HUES48 (cell line): ENCODE results near the gene TAF1L.
"Not testable (repeated sequence)": the region's sequence is repeated elsewhere in the genome, so short reads cannot be mapped to it uniquely, and the experiment has no call there.

ENCODE experiments used
- H3K27ac ChIP-seq: one replicate; pipeline ENCODE4 v1.7.0; 2013; ENCODE audit warnings: low read depth, low read length, inconsistent platforms
- H3K27me3 ChIP-seq: 2 replicates; pipeline ENCODE4 v1.6.1; 2013; ENCODE audit warnings: mild to moderate bottlenecking, low read length; ENCODE audit not compliant: control insufficient read depth, insufficient read depth
- H3K36me3 ChIP-seq: 2 replicates; pipeline ENCODE4 v1.6.1; 2013; ENCODE audit warnings: low read length; ENCODE audit not compliant: control insufficient read depth, insufficient read depth
- H3K4me1 ChIP-seq: 2 replicates; pipeline ENCODE4 v1.6.1; 2013; ENCODE audit warnings: mild to moderate bottlenecking, low read length; ENCODE audit not compliant: control insufficient read depth, insufficient read depth
- H3K4me3 ChIP-seq: 2 replicates; pipeline ENCODE4 v1.5.1; 2013; ENCODE audit warnings: mild to moderate bottlenecking, low read depth, low read length
- H3K9ac ChIP-seq: 2 replicates; pipeline ENCODE4 v1.6.1; 2013; ENCODE audit warnings: mild to moderate bottlenecking, low read depth, low read length, moderate library complexity
- H3K9me3 ChIP-seq: 2 replicates; pipeline ENCODE4 v1.6.1; 2013; ENCODE audit warnings: low read length; ENCODE audit not compliant: control insufficient read depth, insufficient read depth

Gene TAF1L

DNA sequence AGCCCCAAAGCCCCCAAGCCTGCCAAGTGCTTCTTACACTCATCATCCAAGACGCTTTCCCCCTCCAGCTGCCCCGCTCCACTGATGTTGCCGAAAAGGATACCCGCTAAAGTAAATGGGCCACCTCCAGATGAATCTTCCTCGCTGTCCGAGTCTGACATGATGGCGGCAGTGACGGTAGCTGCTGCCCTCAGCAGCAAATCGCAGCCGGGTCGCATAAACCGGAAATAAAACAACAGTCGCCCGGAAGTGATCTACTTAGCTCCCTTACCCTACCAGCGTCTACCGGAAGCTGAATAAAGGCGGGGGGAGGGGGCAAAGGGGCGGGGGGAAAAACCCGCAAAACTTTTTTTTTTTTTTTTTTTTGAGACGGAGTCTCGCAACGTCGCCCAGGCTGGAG, at the start of gene TAF1L:
Gene TAF1L (minus strand): TSS at position 308 of the 400 bp plus-strand sequence. CDS start 90 bp downstream, at position 218.
- H3K4me1 ChIP-seq, result no peaks in the 10 kb centered on the region
- H3K4me3 ChIP-seq, result no peak within 1 kb of the TSS
- no peak within 1 kb of the TSS for H3K27ac ChIP-seq
- H3K9ac ChIP-seq, result no peak within 1 kb of the TSS
- H3K27me3 ChIP-seq, result no peaks in the 10 kb centered on the region
- no peaks in the 10 kb centered on the region for H3K36me3 ChIP-seq
- H3K9me3 ChIP-seq, result no peaks in the 10 kb centered on the region

DNA sequence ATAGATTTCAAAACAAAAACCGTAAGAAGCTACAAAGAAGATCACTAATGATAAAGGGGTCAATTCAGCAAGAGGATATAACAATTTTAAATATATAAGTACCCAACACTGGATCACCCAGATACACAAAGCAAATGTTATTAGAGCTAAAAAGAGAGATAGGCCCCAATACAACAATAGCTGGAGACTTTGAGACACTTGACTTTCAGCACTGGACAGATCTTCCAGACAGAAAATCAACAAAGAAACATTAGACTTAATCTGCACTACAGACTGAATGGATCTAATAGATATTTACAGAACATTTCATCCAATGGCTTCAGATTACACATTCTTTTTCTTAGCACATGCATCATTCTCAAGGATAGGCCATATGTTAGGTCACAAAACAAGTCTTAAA, 46.3 kb upstream of the TAF1L start:
- Histone ChIP-seq H3K4me1 (no peaks in the 10 kb centered on the region), H3K27ac (no peak overlapping the region), H3K9ac (no peak overlapping the region), H3K9me3 (peaks cover 14% of the 10 kb centered on the region), H3K4me3 (no peak overlapping the region), H3K36me3 (no peaks in the 10 kb centered on the region), H3K27me3 (no peaks in the 10 kb centered on the region)

DNA sequence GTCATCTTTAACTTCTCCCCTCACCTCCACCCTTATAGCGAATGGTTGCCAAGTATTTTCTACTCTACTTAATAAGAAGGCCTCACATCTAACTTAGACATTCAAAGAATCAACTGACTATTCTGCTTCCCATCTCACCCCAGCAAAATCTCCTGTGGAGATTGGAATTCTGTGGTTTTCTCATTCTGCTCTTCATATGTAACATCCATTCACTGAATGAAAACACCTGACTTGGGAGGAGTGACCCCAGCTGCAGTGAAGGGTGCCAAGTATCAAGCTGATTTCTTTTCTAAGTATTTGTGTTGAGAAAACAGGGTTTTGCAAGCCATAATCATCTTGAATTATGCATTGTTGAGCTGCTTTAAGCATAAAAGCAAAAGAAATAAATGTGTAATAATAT, 42.5 kb upstream of the TAF1L start:
- Histone ChIP-seq H3K9me3 (peaks cover 2% of the 10 kb centered on the region), H3K36me3 (no peaks in the 10 kb centered on the region), H3K27ac (no peak overlapping the region), H3K4me1 (no peaks in the 10 kb centered on the region), H3K9ac (no peak overlapping the region), H3K27me3 (no peaks in the 10 kb centered on the region), H3K4me3 (no peak overlapping the region)

- Histone ChIP-seq H3K9me3 (no peaks in the 10 kb centered on the region), H3K9ac (no peak overlapping the region), H3K4me1 (no peaks in the 10 kb centered on the region), H3K36me3 (no peaks in the 10 kb centered on the region), H3K4me3 (no peak overlapping the region), H3K27ac (no peak overlapping the region), H3K27me3 (no peaks in the 10 kb centered on the region)
These were observed 37.0 kb upstream of the TAF1L start for GRCh38 chr9:32672469-32672868.

DNA sequence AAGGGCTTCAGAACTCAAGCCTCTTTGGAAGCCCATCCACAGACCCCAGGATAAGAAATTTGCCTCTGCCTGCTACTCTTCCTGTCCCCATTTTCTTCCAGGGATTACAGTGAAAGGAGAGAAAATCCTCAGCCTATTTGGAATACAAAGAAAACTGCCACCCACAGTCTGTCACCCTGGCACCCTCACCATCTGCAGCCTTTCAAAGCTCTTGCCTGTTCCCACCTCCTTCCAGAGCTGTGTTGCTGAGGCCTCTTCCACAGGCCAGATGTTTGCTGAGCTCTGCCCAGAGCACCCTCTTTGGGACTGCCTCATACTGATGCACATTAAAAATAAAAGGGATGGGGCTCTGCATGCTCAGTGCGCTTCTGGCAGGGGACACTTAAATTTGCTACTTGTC, 35.9 kb upstream of the TAF1L start:
- Histone ChIP-seq H3K27me3 (no peaks in the 10 kb centered on the region), H3K4me3 (no peak overlapping the region), H3K4me1 (no peaks in the 10 kb centered on the region), H3K27ac (no peak overlapping the region), H3K36me3 (no peaks in the 10 kb centered on the region), H3K9me3 (no peaks in the 10 kb centered on the region), H3K9ac (no peak overlapping the region)

- Histone ChIP-seq H3K4me1 (no peaks in the 10 kb centered on the region), H3K9me3 (peaks cover 6% of the 10 kb centered on the region; the same call in 1 of the 2 replicates), H3K36me3 (no peaks in the 10 kb centered on the region), H3K9ac (no peak overlapping the region), H3K27ac (no peak overlapping the region), H3K27me3 (no peaks in the 10 kb centered on the region), H3K4me3 (no peak overlapping the region)
These were observed 29.6 kb upstream of the TAF1L start for GRCh38 chr9:32665101-32665500.

DNA sequence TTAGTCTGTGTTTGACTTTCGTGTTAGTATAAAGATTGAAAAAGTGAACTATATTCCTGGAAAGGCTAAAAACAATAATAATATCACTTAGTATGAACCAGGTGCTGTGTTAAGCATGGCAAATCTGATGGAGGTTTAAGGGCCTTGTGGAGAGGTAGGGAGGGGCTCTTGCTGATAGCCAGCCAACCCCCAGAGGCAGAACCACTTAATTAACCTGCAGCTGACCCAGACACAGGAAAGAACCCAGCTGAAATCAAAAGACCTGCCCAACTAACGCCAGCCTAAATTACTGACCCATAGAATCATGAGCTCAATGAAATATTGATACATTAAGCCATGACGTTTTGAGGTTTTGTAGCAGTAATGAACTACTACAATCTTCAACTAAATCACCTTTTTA, 28.3 kb upstream of the TAF1L start:
- Histone ChIP-seq H3K4me1 (no peaks in the 10 kb centered on the region), H3K27ac (no peak overlapping the region), H3K9ac (no peak overlapping the region), H3K36me3 (no peaks in the 10 kb centered on the region), H3K9me3 (peaks cover 10% of the 10 kb centered on the region; the same call in 1 of the 2 replicates), H3K27me3 (no peaks in the 10 kb centered on the region), H3K4me3 (no peak overlapping the region)

GRCh38 chr9:32647671-32648070, 12.2 kb upstream of the TAF1L start:
- H3K4me1 ChIP-seq, result no peaks in the 10 kb centered on the region
- H3K36me3 ChIP-seq, result no peaks in the 10 kb centered on the region
- no peak overlapping the region for H3K9ac ChIP-seq
- H3K4me3 ChIP-seq, result no peak overlapping the region
- H3K27me3 ChIP-seq, result no peaks in the 10 kb centered on the region
- no peak overlapping the region for H3K27ac ChIP-seq
- peaks cover 4% of the 10 kb centered on the region for H3K9me3 ChIP-seq

GRCh38 chr9:32644698-32645097, 9.2 kb upstream of the TAF1L start:
- H3K27ac ChIP-seq, result no peak overlapping the region
- no peaks in the 10 kb centered on the region for H3K9me3 ChIP-seq
- H3K9ac ChIP-seq, result no peak overlapping the region
- no peaks in the 10 kb centered on the region for H3K36me3 ChIP-seq
- H3K4me3 ChIP-seq, result no peak overlapping the region
- H3K27me3 ChIP-seq, result no peaks in the 10 kb centered on the region
- H3K4me1 ChIP-seq, result no peaks in the 10 kb centered on the region

DNA sequence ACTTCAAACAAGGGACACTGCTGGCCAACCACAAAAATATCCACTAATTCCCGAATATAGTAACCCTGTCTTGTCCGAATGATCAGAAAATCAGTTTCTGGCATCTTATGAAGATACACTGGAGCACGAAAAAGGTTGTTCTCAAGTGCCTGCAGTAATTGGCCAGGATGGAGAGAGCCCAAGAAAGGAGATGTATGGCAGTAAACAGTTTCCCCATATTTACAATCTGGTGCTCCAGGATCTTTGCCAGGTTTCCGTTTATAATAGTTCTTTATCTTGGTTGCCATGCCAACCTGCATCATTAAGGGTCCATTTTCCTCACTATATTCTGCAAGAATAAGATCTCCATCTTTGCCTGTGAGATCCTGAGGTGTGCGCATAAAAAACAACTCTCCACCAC, 2.3 kb downstream of the TAF1L start:
- not testable (repeated sequence) for H3K27ac ChIP-seq, H3K27me3 ChIP-seq, H3K9me3 ChIP-seq, H3K4me3 ChIP-seq, H3K36me3 ChIP-seq, H3K4me1 ChIP-seq, H3K9ac ChIP-seq

GRCh38 chr9:32631991-32632390, 3.5 kb downstream of the TAF1L start:
- Histone ChIP-seq H3K4me1 (no peaks in the 10 kb centered on the region; the same call in 1 of the 2 replicates), H3K27me3 (no peaks in the 10 kb centered on the region), H3K27ac (no peak overlapping the region), H3K4me3 (no peak overlapping the region), H3K9ac (no peak overlapping the region), H3K9me3 (no peaks in the 10 kb centered on the region), H3K36me3 (no peaks in the 10 kb centered on the region)

DNA sequence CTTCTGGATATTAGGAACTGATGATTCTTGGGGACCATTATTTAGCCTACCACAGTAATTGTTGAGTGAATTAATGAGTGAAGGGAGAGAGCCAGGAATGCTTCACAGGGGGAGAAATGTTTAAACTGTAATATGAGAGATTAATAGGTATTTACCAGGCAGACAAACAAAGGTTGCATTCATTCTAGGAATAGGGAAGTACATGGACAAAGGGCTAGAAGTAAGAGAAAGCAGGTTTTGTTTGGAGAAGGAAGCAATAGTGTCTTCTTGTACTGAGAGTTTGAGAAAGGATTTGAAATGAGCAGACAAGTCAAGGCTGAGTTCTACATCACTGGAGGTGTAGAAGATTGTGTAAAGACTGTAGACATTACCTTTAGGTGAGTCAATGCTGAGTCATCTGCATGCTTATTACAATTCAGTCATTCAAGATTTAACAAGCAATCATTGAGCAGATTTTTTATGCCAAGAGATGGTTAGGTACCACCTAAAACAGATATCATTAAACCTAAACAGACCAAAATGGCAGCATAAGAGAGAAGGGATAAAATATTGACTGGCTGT, 8.0 kb downstream of the TAF1L start:
- H3K9ac ChIP-seq, result no peak overlapping the region
- H3K9me3 ChIP-seq, result no peaks in the 10 kb centered on the region
- H3K27me3 ChIP-seq, result no peaks in the 10 kb centered on the region
- no peaks in the 10 kb centered on the region; the same call in 1 of the 2 replicates for H3K4me1 ChIP-seq
- H3K36me3 ChIP-seq, result no peaks in the 10 kb centered on the region
- H3K4me3 ChIP-seq, result no peak overlapping the region
- no peak overlapping the region for H3K27ac ChIP-seq
